Lung (tissue), 12 donors: ENCODE data around the gene ABCC5. TPM values are rescaled to one million over a fixed set of nuclear protein-coding genes. Genes with fewer than 3 reads are reported as not detected.

Source experiments
- ATAC-seq: fragments of 200-7000 bp; cut with Tn5 transposase; one replicate; pipeline ENCODE4 v1.9.1; 2020; ENCODE audit warnings: moderate number of reproducible peaks; ENCODE audit not compliant: insufficient read depth, low FRiP score
- DNase-seq, 3 donors: peaks; one replicate each; pipeline ENCODE4 v3.0.0-alpha.2; 2013 to 2017
- H3K27ac ChIP-seq, 2 donors: one replicate each; pipeline ENCODE4 v1.5.1; 2013; ENCODE audit warnings: mild to moderate bottlenecking in 2 of 2, moderate library complexity in 2 of 2, control low read depth in 1 of 2, inconsistent platforms in 1 of 2, low read depth in 1 of 2, low read length in 1 of 2
- H3K27me3 ChIP-seq, 3 donors: one replicate each; pipeline ENCODE4 v1.5.1; 2013; ENCODE audit warnings: low read length in 2 of 3; ENCODE audit not compliant: control insufficient read depth in 3 of 3, insufficient read depth in 3 of 3
- H3K36me3 ChIP-seq, 4 donors: one replicate each; pipeline ENCODE4 v1.5.1; 2013; ENCODE audit warnings: low read length in 4 of 4, mild to moderate bottlenecking in 1 of 4, moderate library complexity in 1 of 4; ENCODE audit not compliant: control insufficient read depth in 4 of 4, insufficient read depth in 4 of 4
- H3K4me1 ChIP-seq, 5 donors: one replicate each; pipeline ENCODE4 v1.5.1; 2013; ENCODE audit warnings: low read length in 5 of 5, mild to moderate bottlenecking in 2 of 5, moderate library complexity in 1 of 5; ENCODE audit not compliant: control insufficient read depth in 5 of 5, insufficient read depth in 5 of 5
- H3K4me3 ChIP-seq: one replicate; pipeline ENCODE4 v1.5.1; 2013; ENCODE audit warnings: mild to moderate bottlenecking, control low read depth, moderate library complexity
- H3K9ac ChIP-seq, 2 donors: one replicate each; pipeline ENCODE4 v1.5.1; 2013; ENCODE audit warnings: low read length in 2 of 2, control low read depth in 1 of 2; ENCODE audit not compliant: insufficient read depth in 1 of 2
- H3K9me3 ChIP-seq, 4 donors: one replicate each; pipeline ENCODE4 v1.5.1; 2013; ENCODE audit warnings: low read length in 3 of 4, mild to moderate bottlenecking in 1 of 4, moderate library complexity in 1 of 4; ENCODE audit not compliant: control insufficient read depth in 4 of 4, insufficient read depth in 3 of 4
- WGBS, 2 donors: extraction: QIAGEN DNeasy Blood & Tissue Kit; methylation state at CpG; one replicate each; pipeline ENCODE4 v1.1.7; 2013; 5-methylcytosine and 5-hydroxymethylcytosine counted together
- polyA plus RNA-seq, 2 donors: library from polyadenylated mRNA; stranded (reverse); fragments of 200-250 nt; gene quantifications; one replicate each; pipeline ENCODE4 v1.2.1, GENCODE V29; 2013
- total RNA-seq, 2 donors: library from RNA; depleted of rRNA in 1 of 2; stranded (reverse); fragments of >200 nt in 1 of 2; gene quantifications; one replicate each; pipeline ENCODE4 v1.2.1, GENCODE V29; 2014 to 2021
- TF ChIP-seq, protein P1 (sequence below): IDR thresholded peaks from 2 replicates; pipeline ENCODE4 v1.5.1; 2012; ENCODE audit warnings: mild to moderate bottlenecking; ENCODE audit errors: control extremely low read depth, extremely low read depth
- donor health status: control.
- donor health status: control.
- donor health status: Bipolar disorder and iron deficiency.
- donor health status: healthy.
- donor health status: DM: yes; HTN: yes; CAD: no.

Gene ABCC5
- total and polyA plus RNA-seq, 4 donors: 12.1 to 78.1 (median 21.0) TPM

DNA sequence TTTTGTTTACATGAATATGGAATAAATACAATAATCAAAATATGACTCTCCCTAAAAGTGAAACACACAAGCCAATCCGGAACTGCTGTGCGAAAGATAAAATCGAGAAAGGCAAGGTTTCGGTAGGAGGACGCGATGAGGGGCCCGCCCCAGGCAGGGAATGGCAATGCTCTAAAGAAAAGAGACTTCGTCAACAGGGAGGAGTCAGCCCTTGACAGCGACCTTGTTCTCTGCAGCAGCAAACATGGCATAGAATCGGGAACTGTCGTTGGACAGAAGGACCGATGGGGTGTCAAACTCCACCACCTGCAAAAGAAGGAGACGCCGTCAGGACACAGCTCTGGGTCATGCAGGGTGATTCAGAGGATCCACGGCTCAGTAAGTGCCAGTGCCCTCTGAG, 96.6 kb downstream of the ABCC5 start:
- ATAC-seq (no peak), DNase-seq (no peak)
- H3K27me3 ChIP-seq: no peaks in the 10 kb centered on the region
- peaks cover 8 to 22% (median 15%) of the 10 kb centered on the region in 4 donors for H3K36me3 ChIP-seq
- no peak overlapping the region for H3K27ac ChIP-seq
- TF ChIP-seq, protein P1, sequence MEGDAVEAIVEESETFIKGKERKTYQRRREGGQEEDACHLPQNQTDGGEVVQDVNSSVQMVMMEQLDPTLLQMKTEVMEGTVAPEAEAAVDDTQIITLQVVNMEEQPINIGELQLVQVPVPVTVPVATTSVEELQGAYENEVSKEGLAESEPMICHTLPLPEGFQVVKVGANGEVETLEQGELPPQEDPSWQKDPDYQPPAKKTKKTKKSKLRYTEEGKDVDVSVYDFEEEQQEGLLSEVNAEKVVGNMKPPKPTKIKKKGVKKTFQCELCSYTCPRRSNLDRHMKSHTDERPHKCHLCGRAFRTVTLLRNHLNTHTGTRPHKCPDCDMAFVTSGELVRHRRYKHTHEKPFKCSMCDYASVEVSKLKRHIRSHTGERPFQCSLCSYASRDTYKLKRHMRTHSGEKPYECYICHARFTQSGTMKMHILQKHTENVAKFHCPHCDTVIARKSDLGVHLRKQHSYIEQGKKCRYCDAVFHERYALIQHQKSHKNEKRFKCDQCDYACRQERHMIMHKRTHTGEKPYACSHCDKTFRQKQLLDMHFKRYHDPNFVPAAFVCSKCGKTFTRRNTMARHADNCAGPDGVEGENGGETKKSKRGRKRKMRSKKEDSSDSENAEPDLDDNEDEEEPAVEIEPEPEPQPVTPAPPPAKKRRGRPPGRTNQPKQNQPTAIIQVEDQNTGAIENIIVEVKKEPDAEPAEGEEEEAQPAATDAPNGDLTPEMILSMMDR: no peak
- H3K4me1 ChIP-seq: no peaks in the 10 kb centered on the region
- no peak overlapping the region for H3K9ac ChIP-seq
- 94 to 96% methylated on average over 15 of the region's 15 CpGs for WGBS, 2 donors
- H3K9me3 ChIP-seq: no peaks in the 10 kb centered on the region
- no peak overlapping the region for H3K4me3 ChIP-seq

DNA sequence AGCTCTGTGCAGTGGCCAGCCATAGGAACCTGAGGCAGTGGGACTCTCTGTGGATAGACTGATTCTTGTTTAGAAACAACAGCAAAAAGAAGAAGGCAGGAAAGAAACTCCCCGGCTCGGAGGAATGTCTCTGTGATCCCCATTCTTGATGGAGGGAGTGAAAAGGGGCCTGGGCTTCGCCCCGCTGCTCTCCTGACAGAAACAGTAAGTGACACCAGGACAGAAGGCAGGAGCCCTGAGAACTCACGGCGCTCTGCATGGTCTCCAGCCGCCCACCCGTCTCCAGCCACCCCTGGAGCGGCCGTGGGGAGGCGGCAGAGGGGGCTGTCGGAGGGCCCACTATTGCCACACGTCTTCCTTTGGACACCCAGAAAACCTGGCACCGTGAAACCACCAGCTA, 97.3 kb downstream of the ABCC5 start:
- no peak for ATAC-seq
- 90 to 96% methylated on average over 14 of the region's 14 CpGs for WGBS, 2 donors
- Histone ChIP-seq H3K4me3 (no peak overlapping the region), H3K9ac (no peak overlapping the region), H3K4me1 (no peaks in the 10 kb centered on the region), H3K27me3 (no peaks in the 10 kb centered on the region), H3K9me3 (no peaks in the 10 kb centered on the region), H3K27ac (no peak overlapping the region), H3K36me3 (peaks cover 8 to 21% (median 14%) of the 10 kb centered on the region in 4 donors)
- no peak for DNase-seq
- TF ChIP-seq, protein P1: no peak

DNA sequence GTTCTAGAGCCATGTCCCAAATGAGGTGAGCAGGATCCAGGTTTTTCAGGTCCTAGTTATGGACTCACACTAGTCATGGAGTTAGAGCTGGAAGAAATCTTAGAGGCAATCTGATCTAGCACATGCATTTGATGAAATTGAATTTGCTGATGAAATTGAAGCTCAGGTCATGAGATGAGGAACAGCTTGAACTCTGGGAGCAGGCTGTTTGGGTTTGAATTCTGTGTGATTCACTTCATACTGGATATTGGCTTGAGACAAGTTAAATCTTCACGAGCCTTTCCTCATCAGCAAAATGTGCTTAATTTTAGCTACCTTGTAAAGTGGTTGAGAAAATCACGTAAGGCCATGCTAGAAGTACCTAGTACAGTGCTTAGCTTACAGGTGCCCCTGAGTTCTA, 99.5 kb downstream of the ABCC5 start:
- TF ChIP-seq, protein P1: no peak
- Histone ChIP-seq H3K9ac (no peak overlapping the region), H3K27me3 (no peaks in the 10 kb centered on the region), H3K4me1 (no peaks in the 10 kb centered on the region), H3K36me3 (peaks cover 5 to 15% (median 7%) of the 10 kb centered on the region in 4 donors), H3K4me3 (no peak overlapping the region), H3K27ac (no peak overlapping the region), H3K9me3 (no peaks in the 10 kb centered on the region)
- no peak for ATAC-seq
- 85 to 91% methylated on average over 2 of the region's 2 CpGs for WGBS, 2 donors
- no peak for DNase-seq

DNA sequence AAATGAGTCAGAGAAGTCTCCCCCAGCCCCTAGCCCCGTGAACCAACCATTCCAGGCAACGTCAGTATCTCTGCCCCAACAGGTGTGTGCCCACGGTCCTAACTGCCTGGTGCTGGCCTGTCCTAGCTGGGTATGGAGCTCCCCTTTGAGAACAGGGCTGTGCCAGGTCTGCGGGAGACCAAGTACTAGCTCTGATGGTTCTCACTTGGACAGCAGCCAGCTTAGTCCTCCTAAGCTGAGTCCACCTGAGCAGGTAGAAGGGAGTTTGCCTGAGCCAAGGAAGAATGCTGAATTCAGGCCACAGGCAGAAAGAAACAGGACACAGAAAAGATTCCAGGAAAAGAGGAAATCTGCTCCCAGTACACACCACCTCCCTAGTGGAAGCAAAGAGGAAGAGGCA, 99.9 kb downstream of the ABCC5 start:
- TF ChIP-seq, protein P1: no peak
- WGBS, 2 donors: 84 to 93% methylated on average over 4 of the region's 4 CpGs
- Histone ChIP-seq H3K27me3 (no peaks in the 10 kb centered on the region), H3K4me1 (no peaks in the 10 kb centered on the region), H3K36me3 (peaks cover 5 to 14% (median 7%) of the 10 kb centered on the region in 4 donors), H3K9ac (no peak overlapping the region), H3K4me3 (no peak overlapping the region), H3K9me3 (no peaks in the 10 kb centered on the region), H3K27ac (no peak overlapping the region)
- DNase-seq (no peak), ATAC-seq (no peak)
